Measurements from ENCODE around the gene AKR1C2. TPM values are rescaled to one million over a fixed set of nuclear protein-coding genes. Genes with fewer than 3 reads are reported as not detected.
"Not testable (repeated sequence)": the region's sequence is repeated elsewhere in the genome, so short reads cannot be mapped to it uniquely, and the experiment has no call there.

Gene AKR1C2
- total RNA-seq, 1 donor from 2014 or later, result 0.22 TPM

DNA sequence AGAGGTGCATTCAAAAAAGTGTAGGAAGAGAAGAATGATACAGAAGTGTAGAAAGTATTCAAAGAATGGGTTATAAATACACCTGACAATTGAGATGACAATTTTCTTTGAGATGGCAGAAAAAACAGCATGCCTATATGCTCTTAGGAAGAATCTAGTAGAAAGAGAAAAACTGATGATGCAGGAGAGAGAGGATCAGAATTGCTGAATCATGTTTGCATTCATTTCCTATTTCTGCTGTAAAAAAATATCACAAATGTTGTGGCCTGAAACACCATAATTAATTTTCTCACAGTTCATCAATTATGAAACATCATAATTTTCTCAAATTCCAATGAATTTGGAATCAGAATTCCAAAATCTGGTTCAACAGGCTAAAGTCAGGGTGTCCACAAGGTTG lies 50.3 kb downstream of the AKR1C2 start:
- Mint-ChIP-seq H3K4me3 (ENCODE audit: unreplicated experiment) (no peak overlapping the region), H3K36me3 (ENCODE audit: low read depth) (no peaks in the 10 kb centered on the region), H3K4me1 (ENCODE audit: low read depth) (peaks cover under 1% of the 10 kb centered on the region), H3K9me3 (ENCODE audit: low read depth) (no peaks in the 10 kb centered on the region), H3K27ac (ENCODE audit: unreplicated experiment) (no peak overlapping the region), H3K27me3 (ENCODE audit: low read depth) (peaks cover 7% of the 10 kb centered on the region)
- DNase-seq (ENCODE audit: low spot score), result no peak
- TF ChIP-seq, protein P1, sequence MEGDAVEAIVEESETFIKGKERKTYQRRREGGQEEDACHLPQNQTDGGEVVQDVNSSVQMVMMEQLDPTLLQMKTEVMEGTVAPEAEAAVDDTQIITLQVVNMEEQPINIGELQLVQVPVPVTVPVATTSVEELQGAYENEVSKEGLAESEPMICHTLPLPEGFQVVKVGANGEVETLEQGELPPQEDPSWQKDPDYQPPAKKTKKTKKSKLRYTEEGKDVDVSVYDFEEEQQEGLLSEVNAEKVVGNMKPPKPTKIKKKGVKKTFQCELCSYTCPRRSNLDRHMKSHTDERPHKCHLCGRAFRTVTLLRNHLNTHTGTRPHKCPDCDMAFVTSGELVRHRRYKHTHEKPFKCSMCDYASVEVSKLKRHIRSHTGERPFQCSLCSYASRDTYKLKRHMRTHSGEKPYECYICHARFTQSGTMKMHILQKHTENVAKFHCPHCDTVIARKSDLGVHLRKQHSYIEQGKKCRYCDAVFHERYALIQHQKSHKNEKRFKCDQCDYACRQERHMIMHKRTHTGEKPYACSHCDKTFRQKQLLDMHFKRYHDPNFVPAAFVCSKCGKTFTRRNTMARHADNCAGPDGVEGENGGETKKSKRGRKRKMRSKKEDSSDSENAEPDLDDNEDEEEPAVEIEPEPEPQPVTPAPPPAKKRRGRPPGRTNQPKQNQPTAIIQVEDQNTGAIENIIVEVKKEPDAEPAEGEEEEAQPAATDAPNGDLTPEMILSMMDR (IDR thresholded peaks at IDR 0.05), result no peak

DNA sequence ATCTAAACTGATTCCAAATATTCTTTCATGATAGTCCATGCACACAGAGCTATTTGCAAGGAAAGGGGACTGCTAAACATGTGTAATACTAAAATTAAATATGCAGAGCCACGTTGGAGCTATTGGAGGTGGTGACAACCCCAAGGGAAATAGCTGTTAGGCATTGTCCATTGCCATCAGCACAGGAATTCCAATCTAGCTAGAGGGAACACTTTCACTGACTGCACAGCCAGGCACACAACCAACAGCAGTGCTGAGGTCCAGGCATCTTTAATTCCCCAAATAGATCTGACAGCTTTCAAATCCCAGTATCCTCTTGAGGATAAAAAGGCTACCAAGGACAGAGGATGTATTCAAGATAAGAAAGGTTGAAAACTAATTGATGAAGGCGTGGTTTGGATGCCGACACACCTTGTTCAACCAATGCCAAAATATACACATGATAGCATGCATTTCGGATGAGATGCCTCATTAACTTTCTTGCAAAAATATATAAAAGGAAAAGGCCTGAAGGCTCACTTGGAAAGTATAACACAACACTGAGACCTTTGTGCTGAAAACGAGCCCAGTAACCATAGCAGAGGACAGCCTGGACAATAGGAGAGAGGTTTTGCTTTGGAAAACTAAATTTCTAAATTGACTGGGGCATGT lies 52.0 kb downstream of the AKR1C2 start:
- H3K4me3 Mint-ChIP-seq (ENCODE audit: unreplicated experiment); H3K27ac Mint-ChIP-seq (ENCODE audit: unreplicated experiment); DNase-seq (ENCODE audit: low spot score); H3K36me3 Mint-ChIP-seq (ENCODE audit: low read depth); H3K9me3 Mint-ChIP-seq (ENCODE audit: low read depth); H3K27me3 Mint-ChIP-seq (ENCODE audit: low read depth): not testable (repeated sequence)
- peaks cover 18% of the 10 kb centered on the region for H3K4me1 Mint-ChIP-seq (ENCODE audit: low read depth)

DNA sequence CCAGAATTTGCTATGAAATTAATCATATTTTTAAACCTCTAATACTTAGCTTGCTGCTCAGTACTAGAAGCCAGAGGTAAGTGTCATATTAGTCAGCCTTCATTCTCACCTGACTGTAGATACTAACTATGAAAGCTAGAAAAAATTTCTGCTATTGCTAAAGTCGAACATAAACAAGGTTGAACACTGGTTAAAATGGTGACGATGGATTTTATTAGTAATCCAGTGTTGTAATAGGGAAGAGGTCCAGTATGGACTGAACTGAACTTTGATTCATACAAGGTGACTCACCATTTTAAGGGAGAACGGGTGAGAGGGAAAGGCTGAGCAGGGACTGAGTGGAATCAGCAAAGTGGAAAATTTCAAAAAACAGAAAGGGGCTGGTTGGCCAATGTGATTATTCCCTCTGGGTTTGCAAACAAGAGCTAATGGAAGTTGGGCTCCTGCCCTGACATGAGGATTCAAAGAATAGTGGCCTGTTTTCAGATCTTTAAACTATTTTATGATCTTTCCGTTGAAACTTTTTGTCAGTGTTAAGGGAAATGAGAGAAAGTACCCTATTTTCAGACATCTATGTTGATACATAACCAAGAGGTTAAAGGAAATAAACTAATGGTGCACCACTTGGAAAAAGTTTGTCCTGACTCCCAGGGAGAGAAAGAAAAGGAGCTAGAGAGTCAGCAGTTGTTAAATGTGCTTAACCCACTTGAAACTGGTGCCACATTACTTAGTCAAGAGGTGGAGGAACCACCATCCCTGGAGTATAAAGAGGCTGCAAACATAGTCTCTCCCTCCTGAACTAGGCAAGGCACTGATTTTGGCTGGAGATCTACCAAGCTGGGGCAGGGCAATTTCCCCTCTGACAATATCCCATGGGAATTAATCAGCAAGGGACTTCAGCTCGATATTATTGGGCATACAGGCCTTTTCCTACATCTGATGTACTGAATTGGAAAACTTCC lies 55.7 kb downstream of the AKR1C2 start:
- Mint-ChIP-seq H3K4me1 (ENCODE audit: low read depth) (peaks cover 37% of the 10 kb centered on the region), H3K9me3 (ENCODE audit: low read depth) (no peaks in the 10 kb centered on the region), H3K4me3 (ENCODE audit: unreplicated experiment) (no peak overlapping the region), H3K27ac (ENCODE audit: unreplicated experiment) (peak overlapping the region; percentile 53), H3K27me3 (ENCODE audit: low read depth) (no peaks in the 10 kb centered on the region), H3K36me3 (ENCODE audit: low read depth) (no peaks in the 10 kb centered on the region)
- TF ChIP-seq, protein P1 (IDR thresholded peaks at IDR 0.05), result no peak
- no peak for DNase-seq (ENCODE audit: low spot score)

DNA sequence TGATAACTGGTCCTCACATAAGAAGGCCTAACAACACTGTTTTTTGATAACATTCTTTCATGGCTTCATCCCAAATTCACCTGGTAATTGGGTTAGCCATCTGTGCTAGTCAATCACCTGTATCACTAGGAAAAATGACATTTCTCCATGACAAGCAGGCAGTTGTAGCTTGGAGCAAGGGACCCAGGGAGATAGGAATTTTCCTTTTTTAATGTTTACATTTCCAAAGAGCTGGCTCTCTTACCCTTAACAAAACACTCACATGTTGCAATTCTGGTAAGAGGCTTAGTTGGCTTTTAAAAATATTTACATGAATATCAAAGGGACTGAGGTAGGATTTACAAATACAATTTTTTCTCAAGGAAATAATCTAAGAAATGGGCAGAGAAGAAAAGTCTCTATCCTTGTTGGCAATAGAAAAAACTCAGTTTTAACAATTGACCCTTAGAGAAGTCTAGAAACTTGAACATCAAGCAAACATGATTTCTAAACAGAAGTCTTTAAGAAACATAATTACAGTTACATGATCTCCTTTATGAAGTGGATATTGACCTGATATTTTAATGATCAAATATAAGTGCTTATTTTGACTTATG lies 56.5 kb downstream of the AKR1C2 start:
- Mint-ChIP-seq H3K4me1 (ENCODE audit: low read depth) (peaks cover 43% of the 10 kb centered on the region), H3K36me3 (ENCODE audit: low read depth) (no peaks in the 10 kb centered on the region), H3K4me3 (ENCODE audit: unreplicated experiment) (no peak overlapping the region), H3K9me3 (ENCODE audit: low read depth) (no peaks in the 10 kb centered on the region), H3K27me3 (ENCODE audit: low read depth) (no peaks in the 10 kb centered on the region), H3K27ac (ENCODE audit: unreplicated experiment) (no peak overlapping the region)
- no peak for DNase-seq (ENCODE audit: low spot score)
- TF ChIP-seq, protein P1 (IDR thresholded peaks at IDR 0.05), result no peak

DNA sequence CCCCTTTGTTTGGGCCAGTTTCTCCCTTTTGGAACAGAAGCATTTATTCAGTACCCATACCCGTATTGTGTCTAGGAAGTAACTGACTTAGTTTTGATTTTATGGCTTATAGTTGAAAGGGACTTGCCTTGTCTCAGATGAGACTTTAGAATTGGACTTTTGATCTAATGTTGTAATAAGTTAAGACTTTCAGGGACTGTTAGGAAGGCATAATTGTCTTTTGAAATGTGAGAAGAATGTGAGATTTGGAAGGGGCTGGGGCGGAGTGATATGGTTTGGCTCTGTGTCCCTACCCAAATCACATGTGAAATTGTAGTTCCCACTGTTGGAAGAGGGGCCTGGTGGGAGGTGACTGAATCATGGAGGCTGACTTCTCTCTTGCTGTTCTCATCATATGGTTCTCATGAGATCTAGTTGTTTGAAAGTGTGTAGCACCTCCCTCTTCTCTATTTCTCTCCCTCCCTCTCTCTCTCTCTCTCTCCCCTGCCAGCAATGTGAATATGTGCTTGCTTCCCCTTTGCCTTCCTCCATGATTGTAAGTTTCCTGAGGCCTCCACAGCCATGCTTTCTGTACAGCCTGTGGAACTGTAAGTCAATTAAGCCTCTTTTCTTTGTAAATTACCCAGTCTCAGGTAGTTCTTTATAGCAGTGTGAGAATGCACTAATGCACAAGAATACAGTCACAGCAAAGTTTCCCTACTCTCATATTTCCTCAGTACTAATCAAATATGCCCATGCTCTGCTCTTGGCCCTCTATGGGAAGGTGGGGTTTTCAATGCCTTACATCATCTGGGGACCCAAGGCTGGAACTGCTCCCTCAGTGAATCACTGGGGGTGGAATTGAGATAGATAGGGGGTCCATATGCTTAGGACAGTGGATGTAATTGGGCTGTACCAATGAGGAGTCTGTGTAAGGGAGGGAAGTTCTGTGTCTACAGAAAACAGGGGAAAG lies 57.6 kb downstream of the AKR1C2 start:
- TF ChIP-seq, protein P1 (IDR thresholded peaks at IDR 0.05), result no peak
- Mint-ChIP-seq H3K9me3 (ENCODE audit: low read depth) (no peaks in the 10 kb centered on the region), H3K27me3 (ENCODE audit: low read depth) (no peaks in the 10 kb centered on the region), H3K36me3 (ENCODE audit: low read depth) (no peaks in the 10 kb centered on the region), H3K4me3 (ENCODE audit: unreplicated experiment) (no peak overlapping the region), H3K27ac (ENCODE audit: unreplicated experiment) (no peak overlapping the region), H3K4me1 (ENCODE audit: low read depth) (peaks cover 52% of the 10 kb centered on the region)
- DNase-seq (ENCODE audit: low spot score), result no peak

Data from chondrocyte (in vitro differentiated cells).